ENCODE data around the gene COL28A1.

The COL28A1 gene

GRCh38 chr7:7323921-7324320 is 211.8 kb downstream of the COL28A1 start:
- no peak for DNase-seq

GRCh38 chr7:7323352-7323751 is 212.3 kb downstream of the COL28A1 start:
- no peak for DNase-seq

- DNase-seq: no peak
These were observed 214.0 kb downstream of the COL28A1 start for GRCh38 chr7:7321681-7322080.

- no peak for DNase-seq
These were observed 217.1 kb downstream of the COL28A1 start for GRCh38 chr7:7318601-7319000.

GRCh38 chr7:7317850-7318249 is 217.8 kb downstream of the COL28A1 start:
- no peak for DNase-seq

GRCh38 chr7:7315851-7316250 is 219.8 kb downstream of the COL28A1 start:
- no peak for DNase-seq

GRCh38 chr7:7312323-7312722 is 223.3 kb downstream of the COL28A1 start:
- DNase-seq: no peak

GRCh38 chr7:7311001-7311400 is 224.7 kb downstream of the COL28A1 start:
- no peak for DNase-seq

- DNase-seq: no peak
These were observed 226.5 kb downstream of the COL28A1 start for GRCh38 chr7:7309203-7309602.
